ENCODE measurements around the gene PPIL1. TPM values are rescaled to one million over a fixed set of nuclear protein-coding genes. Genes with fewer than 3 reads are reported as not detected.
"Not testable (repeated sequence)": the region's sequence is repeated elsewhere in the genome, so short reads cannot be mapped to it uniquely, and the experiment has no call there.

The PPIL1 gene
- total RNA-seq, 2 donors from 2014 or later = 18.7 to 35.9 TPM

- Histone ChIP-seq H3K27me3 (replicated peaks; ENCODE audit: insufficient read depth) (no peaks in the 10 kb centered on the region), H3K4me3 (no peak overlapping the region), H3K9me3 (no peaks in the 10 kb centered on the region), H3K27ac (no peak overlapping the region), H3K36me3 (no peaks in the 10 kb centered on the region), H3K4me1 (replicated peaks) (no peaks in the 10 kb centered on the region)
- 93% methylated on average over 8 of the region's 8 CpGs for WGBS
- DNase-seq (ENCODE audit: low spot score) = no peak
- intact Hi-C loops (cut with DNase I) = no loop called here
- TF ChIP-seq, protein P1, sequence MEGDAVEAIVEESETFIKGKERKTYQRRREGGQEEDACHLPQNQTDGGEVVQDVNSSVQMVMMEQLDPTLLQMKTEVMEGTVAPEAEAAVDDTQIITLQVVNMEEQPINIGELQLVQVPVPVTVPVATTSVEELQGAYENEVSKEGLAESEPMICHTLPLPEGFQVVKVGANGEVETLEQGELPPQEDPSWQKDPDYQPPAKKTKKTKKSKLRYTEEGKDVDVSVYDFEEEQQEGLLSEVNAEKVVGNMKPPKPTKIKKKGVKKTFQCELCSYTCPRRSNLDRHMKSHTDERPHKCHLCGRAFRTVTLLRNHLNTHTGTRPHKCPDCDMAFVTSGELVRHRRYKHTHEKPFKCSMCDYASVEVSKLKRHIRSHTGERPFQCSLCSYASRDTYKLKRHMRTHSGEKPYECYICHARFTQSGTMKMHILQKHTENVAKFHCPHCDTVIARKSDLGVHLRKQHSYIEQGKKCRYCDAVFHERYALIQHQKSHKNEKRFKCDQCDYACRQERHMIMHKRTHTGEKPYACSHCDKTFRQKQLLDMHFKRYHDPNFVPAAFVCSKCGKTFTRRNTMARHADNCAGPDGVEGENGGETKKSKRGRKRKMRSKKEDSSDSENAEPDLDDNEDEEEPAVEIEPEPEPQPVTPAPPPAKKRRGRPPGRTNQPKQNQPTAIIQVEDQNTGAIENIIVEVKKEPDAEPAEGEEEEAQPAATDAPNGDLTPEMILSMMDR (IDR thresholded peaks at IDR 0.05) = no peak
- TF ChIP-seq POLR2AphosphoS5 (IDR thresholded peaks at IDR 0.05) (no peak), POLR2A (IDR thresholded peaks at IDR 0.05) (no peak)
Measured at GRCh38 chr6:36893976-36894932, 19.7 kb upstream of the PPIL1 start.

DNA sequence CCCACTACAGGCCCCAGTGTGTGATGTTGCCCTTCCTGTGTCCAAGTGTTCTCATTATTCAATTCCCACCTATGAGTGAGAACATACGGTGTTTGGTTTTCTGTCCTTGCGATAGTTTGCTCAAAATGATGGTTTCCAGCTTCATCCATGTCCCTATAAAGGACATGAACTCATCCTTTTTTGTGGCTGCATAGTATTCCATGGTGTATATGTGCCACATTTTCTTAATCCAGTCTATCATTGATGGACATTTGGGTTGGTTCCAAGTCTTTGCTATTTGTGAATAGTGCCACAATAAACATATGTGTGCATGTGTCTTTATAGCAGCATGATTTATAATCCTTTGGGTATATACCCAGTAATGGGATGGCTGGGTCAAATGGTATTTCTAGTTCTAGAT lies 16.6 kb upstream of the PPIL1 start:
- H3K36me3 ChIP-seq; intact Hi-C loops (cut with DNase I); H3K4me3 ChIP-seq; H3K27ac ChIP-seq; DNase-seq (ENCODE audit: low spot score); H3K9me3 ChIP-seq; H3K4me1 ChIP-seq (replicated peaks); H3K27me3 ChIP-seq (replicated peaks; ENCODE audit: insufficient read depth): not testable (repeated sequence)
- 100% methylated on average over 2 of the region's 2 CpGs for WGBS

GRCh38 chr6:36890112-36890663 lies 15.6 kb upstream of the PPIL1 start:
- Histone ChIP-seq H3K9me3 (no peaks in the 10 kb centered on the region), H3K27me3 (replicated peaks; ENCODE audit: insufficient read depth) (no peaks in the 10 kb centered on the region), H3K4me3 (no peak overlapping the region), H3K27ac (no peak overlapping the region), H3K4me1 (replicated peaks) (peaks cover 5% of the 10 kb centered on the region), H3K36me3 (no peaks in the 10 kb centered on the region)
- intact Hi-C loops (cut with DNase I) = no loop called here
- TF ChIP-seq POLR2A (IDR thresholded peaks at IDR 0.05) = no peak
- TF ChIP-seq POLR2AphosphoS5 (IDR thresholded peaks at IDR 0.05) = no peak
- TF ChIP-seq, protein P1 (IDR thresholded peaks at IDR 0.05) = no peak
- DNase-seq (ENCODE audit: low spot score) = no peak
- WGBS = 98% methylated on average over 3 of the region's 3 CpGs

DNA sequence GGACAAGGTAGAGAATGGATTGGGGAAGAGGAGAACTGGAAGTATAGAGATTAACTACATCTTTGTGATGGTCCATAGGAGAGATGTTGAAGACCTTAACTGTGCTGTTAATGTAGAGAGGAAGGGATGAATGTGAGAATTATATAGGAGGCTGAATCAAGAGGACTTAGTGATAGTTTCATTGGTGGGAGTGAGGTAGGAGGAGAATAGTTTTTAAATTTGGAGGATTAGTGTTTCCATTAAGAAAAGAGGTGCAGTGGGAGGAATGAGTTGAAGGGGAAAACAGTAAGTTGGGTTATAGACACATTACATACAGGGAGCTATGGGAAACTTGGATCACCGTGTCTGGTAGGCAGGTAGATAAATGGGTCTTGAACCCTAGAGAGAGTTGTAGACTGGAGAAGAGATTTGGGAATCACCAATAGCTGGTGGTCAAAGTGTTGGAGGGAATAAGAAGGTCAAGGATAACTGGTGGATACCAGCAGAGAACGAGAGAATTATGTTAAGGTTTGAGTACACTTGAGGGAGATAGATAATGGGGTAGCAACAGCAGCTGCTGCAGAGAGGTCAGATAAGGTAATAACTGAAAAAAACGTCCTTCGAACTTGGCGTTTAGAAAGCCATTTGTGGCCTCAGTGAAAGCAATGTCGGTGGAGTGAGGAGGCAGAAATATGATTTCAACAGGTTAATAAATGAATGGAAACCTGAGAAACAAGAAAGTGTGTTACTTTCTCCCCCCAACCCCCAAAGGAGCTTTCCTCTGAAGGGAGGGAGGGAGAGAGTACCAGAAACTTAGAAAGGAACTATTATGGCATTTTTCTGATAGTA lies 14.3 kb upstream of the PPIL1 start:
- 59% methylated on average over 6 of the region's 6 CpGs for WGBS
- Histone ChIP-seq H3K4me3 (no peak overlapping the region), H3K27me3 (replicated peaks; ENCODE audit: insufficient read depth) (no peaks in the 10 kb centered on the region), H3K9me3 (no peaks in the 10 kb centered on the region), H3K27ac (no peak overlapping the region), H3K36me3 (no peaks in the 10 kb centered on the region), H3K4me1 (replicated peaks) (peaks cover 5% of the 10 kb centered on the region)
- no peak for DNase-seq (ENCODE audit: low spot score)
- intact Hi-C loops (cut with DNase I) = loop anchor here (5.0 to 10.0 kb wide), 2 partner anchors 126 to 323 kb away; no protein-coding TSS in a partner anchor
- TF ChIP-seq POLR2A (IDR thresholded peaks at IDR 0.05) = no peak

GRCh38 chr6:36888115-36888643 lies 13.6 kb upstream of the PPIL1 start:
- H3K27ac ChIP-seq = no peak overlapping the region
- no peaks in the 10 kb centered on the region for H3K9me3 ChIP-seq
- H3K4me1 ChIP-seq (replicated peaks) = peaks cover 5% of the 10 kb centered on the region
- TF ChIP-seq POLR2AphosphoS5 (IDR thresholded peaks at IDR 0.05) (no peak), POLR2A (IDR thresholded peaks at IDR 0.05) (no peak)
- TF ChIP-seq, protein P1 (IDR thresholded peaks at IDR 0.05) = no peak
- no peak for DNase-seq (ENCODE audit: low spot score)
- intact Hi-C loops (cut with DNase I) = loop anchor here (5.0 to 10.0 kb wide), 2 partner anchors 127 to 324 kb away; no protein-coding TSS in a partner anchor
- WGBS = 92% methylated on average over 7 of the region's 7 CpGs
- no peak overlapping the region for H3K4me3 ChIP-seq
- no peaks in the 10 kb centered on the region for H3K36me3 ChIP-seq
- H3K27me3 ChIP-seq (replicated peaks; ENCODE audit: insufficient read depth) = no peaks in the 10 kb centered on the region
